K562 (cell line): ENCODE data around the gene ANKRD13B. TPM values are rescaled to one million over a fixed set of nuclear protein-coding genes. Genes with fewer than 3 reads are reported as not detected.

Source experiments
- BCL6 ChIP-seq: fragments of 250-450 bp; sonication (Bioruptor Pico); IDR thresholded peaks from 2 replicates; pipeline ENCODE4 v1.4.0; 2020
- BCLAF1 ChIP-seq, 2 experiments: fragments of 450-650 bp in 1 of 2; IDR thresholded peaks; 2 replicates each; pipeline ENCODE4 v1.6.1; 2011 to 2017; ENCODE audit warnings: low read depth in 2 of 2, antibody characterized with exemption in 1 of 2, borderline replicate concordance in 1 of 2, low read length in 1 of 2, mild to moderate bottlenecking in 1 of 2, mixed read lengths in 1 of 2; ENCODE audit not compliant: control insufficient read depth in 1 of 2
- ELF1 ChIP-seq: fragments of 200-800 bp; sonication (Bioruptor generic); IDR thresholded peaks from 2 replicates; pipeline ENCODE4 v1.6.1; 2016; ENCODE audit warnings: missing genetic modification characterization, missing compliant biosample characterization
- FOXO4 ChIP-seq: fragments of 450-650 bp; formaldehyde crosslinking; IDR thresholded peaks from 2 replicates; pipeline ENCODE4 v1.4.0; 2020; ENCODE audit warnings: mild to moderate bottlenecking, moderate library complexity
- HMG20A ChIP-seq: fragments of 450-650 bp; formaldehyde crosslinking; conservative IDR thresholded peaks from 2 replicates; pipeline ENCODE4 v1.4.0; 2020; ENCODE audit warnings: mild to moderate bottlenecking, mixed read lengths
- KDM4B ChIP-seq, 2 experiments: fragments of 450-650 bp in 1 of 2; sonication (generic) in 1 of 2; IDR thresholded peaks; 2 replicates each; pipeline ENCODE4 v1.6.1; 2016 to 2017; ENCODE audit warnings: borderline replicate concordance in 2 of 2, antibody characterized with exemption in 1 of 2, low read depth in 1 of 2, mild to moderate bottlenecking in 1 of 2
- MAFG ChIP-seq: fragments of 450-650 bp; conservative IDR thresholded peaks from 2 replicates; pipeline ENCODE4 v1.6.1; 2016; ENCODE audit warnings: missing genetic modification characterization, missing compliant biosample characterization
- MCM3 ChIP-seq: fragments of 450-650 bp; IDR thresholded peaks from 2 replicates; pipeline ENCODE4 v1.6.1; 2016
- MXI1 ChIP-seq: IDR thresholded peaks from 2 replicates; pipeline ENCODE4 v1.6.1; 2011; ENCODE audit warnings: low read depth, mild to moderate bottlenecking, improper control_type of control experiment, low read length
- NFYB ChIP-seq: IDR thresholded peaks from 2 replicates; pipeline ENCODE4 v1.6.1; 2011; ENCODE audit warnings: mild to moderate bottlenecking, moderate library complexity; ENCODE audit not compliant: insufficient read length; ENCODE audit errors: extremely low read depth
- NR1H2 ChIP-seq: sonication (generic); formaldehyde crosslinking; IDR thresholded peaks from 2 replicates; pipeline ENCODE4 v1.4.0; 2020; ENCODE audit warnings: mild to moderate bottlenecking, missing genetic modification reagents
- THRA ChIP-seq: fragments of 450-650 bp; IDR thresholded peaks from 2 replicates; pipeline ENCODE4 v1.6.1; 2017; ENCODE audit warnings: mild to moderate bottlenecking, moderate library complexity
- ZNF184 ChIP-seq: sonication (generic); formaldehyde crosslinking; IDR thresholded peaks from 2 replicates; pipeline ENCODE4 v1.5.0; 2020; ENCODE audit warnings: missing genetic modification reagents
- polyA plus RNA-seq, 8 experiments: library from polyadenylated mRNA; depleted of rRNA in 4 of 8; stranded (reverse) in 5 of 8; unstranded in 3 of 8; fragments of >200 nt; fragmentation: Nextera tagmentation in 2 of 8; fragmentation: Illumina TruSeq in 1 of 8; extraction: Ambion mirVana in 2 of 8; extraction: Trizol in 1 of 8; gene quantifications; 2 replicates each; pipeline versions ENCODE4 v1.2.1 to v1.2.3, GENCODE V29; 2011 to 2014; ENCODE audit warnings: inconsistent platforms in 1 of 8, missing spikeins in 1 of 8
- total RNA-seq, 7 experiments: library from RNA; depleted of rRNA in 6 of 7; stranded (reverse); fragments of >200 nt in 6 of 7; fragmentation: Illumina TruSeq in 2 of 7; extraction: Trizol in 2 of 7; gene quantifications; 2 replicates each; pipeline versions ENCODE4 v1.2.1 to v1.2.3, GENCODE V29; 2011 to 2021; ENCODE audit warnings: low replicate concordance in 1 of 7
- TF ChIP-seq, protein P1 (sequence below): fragments of 450-650 bp; formaldehyde crosslinking; IDR thresholded peaks from 2 replicates; pipeline ENCODE4 v1.4.0; 2022; ENCODE audit warnings: mild to moderate bottlenecking, moderate library complexity
- TF ChIP-seq, protein P2 (sequence below), 2 experiments: fragments of 450-650 bp in 1 of 2; sonication (generic) in 1 of 2; formaldehyde crosslinking in 1 of 2; IDR thresholded peaks in 1 of 2; conservative IDR thresholded peaks in 1 of 2; 2 replicates each; pipeline versions ENCODE4 v1.6.1 to v1.8.1; 2016 to 2023; ENCODE audit warnings: mild to moderate bottlenecking in 2 of 2, moderate library complexity in 2 of 2, inconsistent platforms in 1 of 2, missing genetic modification reagents in 1 of 2
- TF ChIP-seq, protein P3 (sequence below): fragments of 200-800 bp; sonication (Bioruptor generic); IDR thresholded peaks from 2 replicates; pipeline ENCODE4 v1.6.1; 2017; ENCODE audit warnings: missing genetic modification characterization, missing compliant biosample characterization

ANKRD13B gene
- total and polyA plus RNA-seq, 9 of the 15 experiments (the other 6 are each of a cell fraction or from before 2014, with no cell fraction given): 0.15 to 28.1 (median 4.6) TPM

DNA sequence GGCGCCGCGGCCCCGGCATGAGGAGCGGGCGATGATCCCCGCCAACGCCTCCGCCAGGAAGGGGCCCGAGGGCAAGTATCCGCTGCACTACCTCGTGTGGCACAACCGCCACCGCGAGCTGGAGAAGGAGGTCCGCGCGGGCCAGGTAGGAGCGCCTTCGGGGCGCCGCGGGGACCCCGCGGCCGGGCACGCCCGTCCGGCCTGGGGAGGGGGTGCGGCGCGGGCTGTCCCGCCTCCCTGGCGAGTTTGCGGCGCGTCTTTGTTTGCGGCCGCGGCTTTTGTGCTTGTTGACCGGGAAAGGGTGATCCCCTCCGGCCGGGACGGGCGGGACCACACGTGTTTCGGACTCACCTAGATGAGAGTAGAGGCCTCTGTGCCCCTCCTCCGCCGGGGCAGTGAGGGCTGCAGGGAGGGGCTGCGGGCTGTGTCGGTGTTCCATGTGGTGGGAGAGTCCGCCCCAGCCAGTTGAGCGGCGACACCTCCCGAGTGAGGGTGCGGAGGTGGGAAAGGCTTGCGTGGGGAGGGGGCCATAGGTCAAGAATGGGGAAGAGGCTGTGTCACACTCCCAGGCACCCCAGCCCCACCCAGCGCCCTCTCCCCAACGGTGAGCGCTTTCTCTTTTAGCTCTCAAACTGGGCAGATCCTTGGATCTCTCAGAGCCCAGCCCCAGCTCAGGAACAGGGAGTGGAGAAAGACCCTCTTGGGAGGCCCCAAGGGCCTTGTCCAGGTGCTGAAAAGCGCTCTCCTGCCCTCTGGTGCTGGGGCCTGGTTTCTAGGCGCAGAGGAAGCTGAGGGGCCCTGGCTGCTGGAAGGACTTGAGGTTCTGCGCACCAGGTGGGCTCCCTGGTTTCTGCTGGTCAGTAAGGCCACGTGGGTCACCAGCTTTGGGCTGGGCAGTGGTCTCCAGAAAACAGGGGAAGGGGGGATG lies 923 bp downstream of the ANKRD13B start (continued):
- TF ChIP-seq MAFG (tag): no peak
- TF ChIP-seq, protein P1, sequence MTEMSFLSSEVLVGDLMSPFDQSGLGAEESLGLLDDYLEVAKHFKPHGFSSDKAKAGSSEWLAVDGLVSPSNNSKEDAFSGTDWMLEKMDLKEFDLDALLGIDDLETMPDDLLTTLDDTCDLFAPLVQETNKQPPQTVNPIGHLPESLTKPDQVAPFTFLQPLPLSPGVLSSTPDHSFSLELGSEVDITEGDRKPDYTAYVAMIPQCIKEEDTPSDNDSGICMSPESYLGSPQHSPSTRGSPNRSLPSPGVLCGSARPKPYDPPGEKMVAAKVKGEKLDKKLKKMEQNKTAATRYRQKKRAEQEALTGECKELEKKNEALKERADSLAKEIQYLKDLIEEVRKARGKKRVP (CRISPR knock-in tag): no peak
- TF ChIP-seq KDM4B (IDR thresholded peaks at IDR 0.05; ENCODE audit: borderline replicate concordance in 2 of 2, low read depth in 1 of 2): no peak
- no peak for TF ChIP-seq MCM3
- TF ChIP-seq, protein P2, sequence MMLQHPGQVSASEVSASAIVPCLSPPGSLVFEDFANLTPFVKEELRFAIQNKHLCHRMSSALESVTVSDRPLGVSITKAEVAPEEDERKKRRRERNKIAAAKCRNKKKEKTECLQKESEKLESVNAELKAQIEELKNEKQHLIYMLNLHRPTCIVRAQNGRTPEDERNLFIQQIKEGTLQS (IDR thresholded peaks at IDR 0.05): no peak
- TF ChIP-seq, protein P2 (CRISPR knock-in tag; conservative IDR thresholded peaks at IDR 0.05): no peak
- TF ChIP-seq, protein P3, sequence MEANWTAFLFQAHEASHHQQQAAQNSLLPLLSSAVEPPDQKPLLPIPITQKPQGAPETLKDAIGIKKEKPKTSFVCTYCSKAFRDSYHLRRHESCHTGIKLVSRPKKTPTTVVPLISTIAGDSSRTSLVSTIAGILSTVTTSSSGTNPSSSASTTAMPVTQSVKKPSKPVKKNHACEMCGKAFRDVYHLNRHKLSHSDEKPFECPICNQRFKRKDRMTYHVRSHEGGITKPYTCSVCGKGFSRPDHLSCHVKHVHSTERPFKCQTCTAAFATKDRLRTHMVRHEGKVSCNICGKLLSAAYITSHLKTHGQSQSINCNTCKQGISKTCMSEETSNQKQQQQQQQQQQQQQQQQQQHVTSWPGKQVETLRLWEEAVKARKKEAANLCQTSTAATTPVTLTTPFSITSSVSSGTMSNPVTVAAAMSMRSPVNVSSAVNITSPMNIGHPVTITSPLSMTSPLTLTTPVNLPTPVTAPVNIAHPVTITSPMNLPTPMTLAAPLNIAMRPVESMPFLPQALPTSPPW (CRISPR knock-in tag): no peak
- no peak for TF ChIP-seq BCLAF1 (IDR thresholded peaks at IDR 0.05; ENCODE audit: borderline replicate concordance in 1 of 2, control insufficient read depth in 1 of 2, low read depth in 2 of 2, low read length in 1 of 2)
- TF ChIP-seq BCL6: no peak
- no peak for TF ChIP-seq NFYB
- TF ChIP-seq HMG20A: no peak
- no peak for TF ChIP-seq ELF1 (tag)
- TF ChIP-seq THRA: no peak
- TF ChIP-seq NR1H2 (CRISPR knock-in tag): no peak
- no peak for TF ChIP-seq MXI1
- TF ChIP-seq FOXO4 (CRISPR knock-in tag): no peak
- TF ChIP-seq ZNF184 (CRISPR knock-in tag): peak; percentile 72
